ENCODE results near the gene KIF23. TPM values are rescaled to one million over a fixed set of nuclear protein-coding genes. Genes with fewer than 3 reads are reported as not detected.

KIF23 gene
- total RNA-seq, 1 experiment from 2014 or later = 87.8 TPM

DNA sequence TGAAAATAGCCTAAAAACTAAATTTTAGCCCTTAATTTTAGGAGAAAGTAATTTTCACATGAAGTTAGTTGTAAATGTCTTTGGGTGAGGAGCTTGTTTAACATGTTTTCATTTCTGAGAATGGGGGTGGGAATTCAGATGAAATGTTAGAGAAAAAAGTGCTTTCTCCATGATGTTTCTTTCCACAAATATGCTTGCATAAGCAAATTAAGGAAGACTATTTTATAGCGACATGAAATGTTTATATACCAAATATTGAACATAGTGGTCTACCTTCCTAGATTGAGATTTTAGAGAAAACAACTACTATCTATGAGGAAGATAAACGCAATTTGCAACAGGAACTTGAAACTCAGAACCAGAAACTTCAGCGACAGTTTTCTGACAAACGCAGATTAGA lies 25.5 kb downstream of the KIF23 start:
- CTCF ChIA-PET = no interaction called here
- no peak for DNase-seq (ENCODE audit: low spot score)
- H3K4me3 Mint-ChIP-seq = no peak overlapping the region
- H3K27ac Mint-ChIP-seq = no peak overlapping the region
- no peaks in the 10 kb centered on the region for H3K4me1 Mint-ChIP-seq
- no peaks in the 10 kb centered on the region for H3K9me3 Mint-ChIP-seq
- POLR2A ChIA-PET = no interaction called here
- peaks cover 84% of the 10 kb centered on the region for H3K36me3 Mint-ChIP-seq
- ATAC-seq = no peak
- no peaks in the 10 kb centered on the region for H3K27me3 Mint-ChIP-seq (ENCODE audit: low read depth)
- TF ChIP-seq JUN (CRISPR knock-in tag; IDR thresholded peaks at IDR 0.05) = no peak
- no peak for TF ChIP-seq GTF2I (CRISPR knock-in tag; conservative IDR thresholded peaks at IDR 0.05)
- TF ChIP-seq, protein P1, sequence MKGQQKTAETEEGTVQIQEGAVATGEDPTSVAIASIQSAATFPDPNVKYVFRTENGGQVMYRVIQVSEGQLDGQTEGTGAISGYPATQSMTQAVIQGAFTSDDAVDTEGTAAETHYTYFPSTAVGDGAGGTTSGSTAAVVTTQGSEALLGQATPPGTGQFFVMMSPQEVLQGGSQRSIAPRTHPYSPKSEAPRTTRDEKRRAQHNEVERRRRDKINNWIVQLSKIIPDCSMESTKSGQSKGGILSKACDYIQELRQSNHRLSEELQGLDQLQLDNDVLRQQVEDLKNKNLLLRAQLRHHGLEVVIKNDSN (CRISPR knock-in tag; IDR thresholded peaks at IDR 0.05) = no peak
- TF ChIP-seq, protein P2, sequence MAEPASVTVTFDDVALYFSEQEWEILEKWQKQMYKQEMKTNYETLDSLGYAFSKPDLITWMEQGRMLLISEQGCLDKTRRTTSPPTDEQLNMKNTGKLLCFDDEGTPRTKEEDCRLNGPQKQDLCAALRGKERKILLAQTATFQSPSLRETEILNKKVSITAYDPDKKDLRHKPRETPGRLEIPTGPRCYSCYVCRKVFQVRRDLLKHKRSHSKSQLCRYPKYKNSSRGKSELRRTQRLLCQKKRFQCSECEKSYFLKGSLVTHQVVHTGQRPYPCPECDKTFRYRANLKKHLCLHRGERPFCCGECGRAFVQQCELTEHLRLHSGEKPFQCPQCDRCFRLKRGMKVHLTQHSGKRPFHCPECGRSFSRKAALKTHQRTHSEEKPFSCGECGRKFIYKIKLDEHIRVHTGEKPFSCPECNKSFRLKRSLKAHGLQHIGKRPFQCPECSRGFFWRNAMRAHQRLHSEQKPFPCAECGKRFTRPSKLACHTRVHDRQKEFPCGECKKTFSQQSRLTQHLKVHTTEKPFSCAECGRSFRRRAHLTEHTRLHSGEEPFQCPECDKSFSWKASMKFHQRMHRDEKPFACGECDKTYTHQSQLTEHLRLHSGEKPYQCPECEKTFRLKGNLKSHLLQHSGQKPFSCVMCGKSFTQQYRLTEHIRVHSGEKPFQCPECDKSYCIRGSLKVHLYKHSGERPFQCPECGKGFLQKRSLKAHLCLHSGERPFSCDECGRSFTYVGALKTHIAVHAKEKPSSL (CRISPR knock-in tag; conservative IDR thresholded peaks at IDR 0.05) = no peak
- no peak for TF ChIP-seq ZNF263 (CRISPR knock-in tag; IDR thresholded peaks at IDR 0.05; ENCODE audit: low read depth)
- TF ChIP-seq, protein P3, sequence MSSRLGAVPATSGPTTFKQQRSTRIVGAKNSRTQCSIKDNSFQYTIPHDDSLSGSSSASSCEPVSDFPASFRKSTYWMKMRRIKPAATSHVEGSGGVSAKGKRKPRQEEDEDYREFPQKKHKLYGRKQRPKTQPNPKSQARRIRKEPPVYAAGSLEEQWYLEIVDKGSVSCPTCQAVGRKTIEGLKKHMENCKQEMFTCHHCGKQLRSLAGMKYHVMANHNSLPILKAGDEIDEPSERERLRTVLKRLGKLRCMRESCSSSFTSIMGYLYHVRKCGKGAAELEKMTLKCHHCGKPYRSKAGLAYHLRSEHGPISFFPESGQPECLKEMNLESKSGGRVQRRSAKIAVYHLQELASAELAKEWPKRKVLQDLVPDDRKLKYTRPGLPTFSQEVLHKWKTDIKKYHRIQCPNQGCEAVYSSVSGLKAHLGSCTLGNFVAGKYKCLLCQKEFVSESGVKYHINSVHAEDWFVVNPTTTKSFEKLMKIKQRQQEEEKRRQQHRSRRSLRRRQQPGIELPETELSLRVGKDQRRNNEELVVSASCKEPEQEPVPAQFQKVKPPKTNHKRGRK (CRISPR knock-in tag; IDR thresholded peaks at IDR 0.05; ENCODE audit: borderline replicate concordance) = no peak
- TF ChIP-seq, protein P4, sequence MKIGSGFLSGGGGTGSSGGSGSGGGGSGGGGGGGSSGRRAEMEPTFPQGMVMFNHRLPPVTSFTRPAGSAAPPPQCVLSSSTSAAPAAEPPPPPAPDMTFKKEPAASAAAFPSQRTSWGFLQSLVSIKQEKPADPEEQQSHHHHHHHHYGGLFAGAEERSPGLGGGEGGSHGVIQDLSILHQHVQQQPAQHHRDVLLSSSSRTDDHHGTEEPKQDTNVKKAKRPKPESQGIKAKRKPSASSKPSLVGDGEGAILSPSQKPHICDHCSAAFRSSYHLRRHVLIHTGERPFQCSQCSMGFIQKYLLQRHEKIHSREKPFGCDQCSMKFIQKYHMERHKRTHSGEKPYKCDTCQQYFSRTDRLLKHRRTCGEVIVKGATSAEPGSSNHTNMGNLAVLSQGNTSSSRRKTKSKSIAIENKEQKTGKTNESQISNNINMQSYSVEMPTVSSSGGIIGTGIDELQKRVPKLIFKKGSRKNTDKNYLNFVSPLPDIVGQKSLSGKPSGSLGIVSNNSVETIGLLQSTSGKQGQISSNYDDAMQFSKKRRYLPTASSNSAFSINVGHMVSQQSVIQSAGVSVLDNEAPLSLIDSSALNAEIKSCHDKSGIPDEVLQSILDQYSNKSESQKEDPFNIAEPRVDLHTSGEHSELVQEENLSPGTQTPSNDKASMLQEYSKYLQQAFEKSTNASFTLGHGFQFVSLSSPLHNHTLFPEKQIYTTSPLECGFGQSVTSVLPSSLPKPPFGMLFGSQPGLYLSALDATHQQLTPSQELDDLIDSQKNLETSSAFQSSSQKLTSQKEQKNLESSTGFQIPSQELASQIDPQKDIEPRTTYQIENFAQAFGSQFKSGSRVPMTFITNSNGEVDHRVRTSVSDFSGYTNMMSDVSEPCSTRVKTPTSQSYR (CRISPR knock-in tag; IDR thresholded peaks at IDR 0.05) = no peak
- no peak for TF ChIP-seq CBFB (CRISPR knock-in tag; IDR thresholded peaks at IDR 0.05; ENCODE audit: low read depth)
- TF ChIP-seq TEAD4 (CRISPR knock-in tag; IDR thresholded peaks at IDR 0.05) = no peak
- no peak for TF ChIP-seq SMAD3 (CRISPR knock-in tag; IDR thresholded peaks at IDR 0.05; ENCODE audit: borderline replicate concordance)
- TF ChIP-seq NFYB (CRISPR knock-in tag; conservative IDR thresholded peaks at IDR 0.05; ENCODE audit: low read depth) = no peak
- TF ChIP-seq NR1H2 (CRISPR knock-in tag; IDR thresholded peaks at IDR 0.05) = no peak
- TF ChIP-seq, protein P5, sequence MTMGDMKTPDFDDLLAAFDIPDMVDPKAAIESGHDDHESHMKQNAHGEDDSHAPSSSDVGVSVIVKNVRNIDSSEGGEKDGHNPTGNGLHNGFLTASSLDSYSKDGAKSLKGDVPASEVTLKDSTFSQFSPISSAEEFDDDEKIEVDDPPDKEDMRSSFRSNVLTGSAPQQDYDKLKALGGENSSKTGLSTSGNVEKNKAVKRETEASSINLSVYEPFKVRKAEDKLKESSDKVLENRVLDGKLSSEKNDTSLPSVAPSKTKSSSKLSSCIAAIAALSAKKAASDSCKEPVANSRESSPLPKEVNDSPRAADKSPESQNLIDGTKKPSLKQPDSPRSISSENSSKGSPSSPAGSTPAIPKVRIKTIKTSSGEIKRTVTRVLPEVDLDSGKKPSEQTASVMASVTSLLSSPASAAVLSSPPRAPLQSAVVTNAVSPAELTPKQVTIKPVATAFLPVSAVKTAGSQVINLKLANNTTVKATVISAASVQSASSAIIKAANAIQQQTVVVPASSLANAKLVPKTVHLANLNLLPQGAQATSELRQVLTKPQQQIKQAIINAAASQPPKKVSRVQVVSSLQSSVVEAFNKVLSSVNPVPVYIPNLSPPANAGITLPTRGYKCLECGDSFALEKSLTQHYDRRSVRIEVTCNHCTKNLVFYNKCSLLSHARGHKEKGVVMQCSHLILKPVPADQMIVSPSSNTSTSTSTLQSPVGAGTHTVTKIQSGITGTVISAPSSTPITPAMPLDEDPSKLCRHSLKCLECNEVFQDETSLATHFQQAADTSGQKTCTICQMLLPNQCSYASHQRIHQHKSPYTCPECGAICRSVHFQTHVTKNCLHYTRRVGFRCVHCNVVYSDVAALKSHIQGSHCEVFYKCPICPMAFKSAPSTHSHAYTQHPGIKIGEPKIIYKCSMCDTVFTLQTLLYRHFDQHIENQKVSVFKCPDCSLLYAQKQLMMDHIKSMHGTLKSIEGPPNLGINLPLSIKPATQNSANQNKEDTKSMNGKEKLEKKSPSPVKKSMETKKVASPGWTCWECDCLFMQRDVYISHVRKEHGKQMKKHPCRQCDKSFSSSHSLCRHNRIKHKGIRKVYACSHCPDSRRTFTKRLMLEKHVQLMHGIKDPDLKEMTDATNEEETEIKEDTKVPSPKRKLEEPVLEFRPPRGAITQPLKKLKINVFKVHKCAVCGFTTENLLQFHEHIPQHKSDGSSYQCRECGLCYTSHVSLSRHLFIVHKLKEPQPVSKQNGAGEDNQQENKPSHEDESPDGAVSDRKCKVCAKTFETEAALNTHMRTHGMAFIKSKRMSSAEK (CRISPR knock-in tag; IDR thresholded peaks at IDR 0.05; ENCODE audit: borderline replicate concordance) = no peak
- TF ChIP-seq TEAD1 (CRISPR knock-in tag; IDR thresholded peaks at IDR 0.05) = no peak
- no peak for TF ChIP-seq IRF2 (CRISPR knock-in tag; IDR thresholded peaks at IDR 0.05; ENCODE audit: borderline replicate concordance, low read depth)
- TF ChIP-seq ETV6 (CRISPR knock-in tag; IDR thresholded peaks at IDR 0.05) = no peak
- TF ChIP-seq, protein P6, sequence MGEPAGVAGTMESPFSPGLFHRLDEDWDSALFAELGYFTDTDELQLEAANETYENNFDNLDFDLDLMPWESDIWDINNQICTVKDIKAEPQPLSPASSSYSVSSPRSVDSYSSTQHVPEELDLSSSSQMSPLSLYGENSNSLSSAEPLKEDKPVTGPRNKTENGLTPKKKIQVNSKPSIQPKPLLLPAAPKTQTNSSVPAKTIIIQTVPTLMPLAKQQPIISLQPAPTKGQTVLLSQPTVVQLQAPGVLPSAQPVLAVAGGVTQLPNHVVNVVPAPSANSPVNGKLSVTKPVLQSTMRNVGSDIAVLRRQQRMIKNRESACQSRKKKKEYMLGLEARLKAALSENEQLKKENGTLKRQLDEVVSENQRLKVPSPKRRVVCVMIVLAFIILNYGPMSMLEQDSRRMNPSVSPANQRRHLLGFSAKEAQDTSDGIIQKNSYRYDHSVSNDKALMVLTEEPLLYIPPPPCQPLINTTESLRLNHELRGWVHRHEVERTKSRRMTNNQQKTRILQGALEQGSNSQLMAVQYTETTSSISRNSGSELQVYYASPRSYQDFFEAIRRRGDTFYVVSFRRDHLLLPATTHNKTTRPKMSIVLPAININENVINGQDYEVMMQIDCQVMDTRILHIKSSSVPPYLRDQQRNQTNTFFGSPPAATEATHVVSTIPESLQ (CRISPR knock-in tag; IDR thresholded peaks at IDR 0.05) = no peak
- TF ChIP-seq, protein P7, sequence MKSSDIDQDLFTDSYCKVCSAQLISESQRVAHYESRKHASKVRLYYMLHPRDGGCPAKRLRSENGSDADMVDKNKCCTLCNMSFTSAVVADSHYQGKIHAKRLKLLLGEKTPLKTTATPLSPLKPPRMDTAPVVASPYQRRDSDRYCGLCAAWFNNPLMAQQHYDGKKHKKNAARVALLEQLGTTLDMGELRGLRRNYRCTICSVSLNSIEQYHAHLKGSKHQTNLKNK (CRISPR knock-in tag; IDR thresholded peaks at IDR 0.05) = no peak
